GM21381 (cell line): Measurements from ENCODE around the gene RNF166.

ENCODE experiments used
- ATAC-seq: cut with Tn5 transposase; IDR thresholded peaks from one replicate; pipeline ENCODE4 v1.9.1; 2021; ENCODE audit warnings: mild to moderate bottlenecking, moderate library complexity; ENCODE audit not compliant: unreplicated experiment

RNF166 gene

GRCh38 chr16:88711750-88712340 is 5.6 kb upstream of the RNF166 start:
- no peak for ATAC-seq

- no peak for ATAC-seq
Measured at GRCh38 chr16:88710556-88710955, 4.3 kb upstream of the RNF166 start.

GRCh38 chr16:88706965-88707826 is 988 bp upstream of the RNF166 start:
- ATAC-seq = no peak

GRCh38 chr16:88705801-88706228 is 393 bp downstream of the RNF166 start:
- ATAC-seq = no peak

GRCh38 chr16:88705076-88705684 is 1.0 kb downstream of the RNF166 start:
- ATAC-seq = no peak

- ATAC-seq = no peak
Measured at GRCh38 chr16:88703486-88704309, 2.5 kb downstream of the RNF166 start.

- no peak for ATAC-seq
Measured at GRCh38 chr16:88702371-88703210, 3.6 kb downstream of the RNF166 start.

GRCh38 chr16:88701581-88702370 is 4.4 kb downstream of the RNF166 start:
- ATAC-seq = no peak

GRCh38 chr16:88700636-88701482 is 5.3 kb downstream of the RNF166 start:
- ATAC-seq = peak; percentile 73

GRCh38 chr16:88700322-88700635 is 5.9 kb downstream of the RNF166 start:
- no peak for ATAC-seq

- ATAC-seq = no peak
Measured at GRCh38 chr16:88699180-88699579, 7.0 kb downstream of the RNF166 start.

- no peak for ATAC-seq
Measured at GRCh38 chr16:88698646-88699045, 7.6 kb downstream of the RNF166 start.

- no peak for ATAC-seq
Measured at GRCh38 chr16:88697831-88698615, 8.2 kb downstream of the RNF166 start.

GRCh38 chr16:88697116-88697830 is 8.9 kb downstream of the RNF166 start:
- ATAC-seq = no peak

- ATAC-seq = no peak
Measured at GRCh38 chr16:88696441-88696840, 9.8 kb downstream of the RNF166 start.

GRCh38 chr16:88695753-88696152 is 10.5 kb downstream of the RNF166 start:
- ATAC-seq = no peak

GRCh38 chr16:88695218-88695617 is 11.0 kb downstream of the RNF166 start:
- no peak for ATAC-seq
